ENCODE measurements around the gene RSRC1.
A peak's percentile ranks its signal among the peaks of the same experiment; 100 is the strongest.
"Not testable (repeated sequence)": the region's sequence is repeated elsewhere in the genome, so short reads cannot be mapped to it uniquely, and the experiment has no call there.

Gene RSRC1

GRCh38 chr3:158408518-158408897, 298.6 kb downstream of the RSRC1 start:
- DNase-seq, result not testable (repeated sequence)

- no peak for DNase-seq
Measured at GRCh38 chr3:158418035-158418434, 308.1 kb downstream of the RSRC1 start.

GRCh38 chr3:158419820-158420653, 310.1 kb downstream of the RSRC1 start:
- no peak for DNase-seq

GRCh38 chr3:158420654-158421396, 310.9 kb downstream of the RSRC1 start:
- no peak for DNase-seq

- DNase-seq, result peak; percentile 40
Measured at GRCh38 chr3:158430448-158430847, 320.6 kb downstream of the RSRC1 start.

- DNase-seq, result no peak
Measured at GRCh38 chr3:158430968-158431367, 321.1 kb downstream of the RSRC1 start.

- DNase-seq, result no peak
Measured at GRCh38 chr3:158431829-158432228, 321.9 kb downstream of the RSRC1 start.

GRCh38 chr3:158434412-158435038, 324.6 kb downstream of the RSRC1 start:
- peak; percentile 26 for DNase-seq

- DNase-seq, result no peak
Measured at GRCh38 chr3:158443632-158444031, 333.7 kb downstream of the RSRC1 start.

GRCh38 chr3:158447408-158447807, 337.5 kb downstream of the RSRC1 start:
- DNase-seq, result no peak

GRCh38 chr3:158451405-158452055, 341.6 kb downstream of the RSRC1 start:
- no peak for DNase-seq

GRCh38 chr3:158452334-158452733, 342.4 kb downstream of the RSRC1 start:
- no peak for DNase-seq

- no peak for DNase-seq
Measured at GRCh38 chr3:158453004-158453403, 343.1 kb downstream of the RSRC1 start.

- DNase-seq, result no peak
Measured at GRCh38 chr3:158453865-158454264, 344.0 kb downstream of the RSRC1 start.

- DNase-seq, result no peak
Measured at GRCh38 chr3:158455406-158455805, 345.5 kb downstream of the RSRC1 start.

GRCh38 chr3:158456114-158456513, 346.2 kb downstream of the RSRC1 start:
- no peak for DNase-seq

- DNase-seq, result no peak
Measured at GRCh38 chr3:158458464-158458863, 348.6 kb downstream of the RSRC1 start.

- no peak for DNase-seq
Measured at GRCh38 chr3:158460926-158461325, 351.0 kb downstream of the RSRC1 start.

- no peak for DNase-seq
Measured at GRCh38 chr3:158463556-158463955, 353.7 kb downstream of the RSRC1 start.

GRCh38 chr3:158465074-158465473, 355.2 kb downstream of the RSRC1 start:
- DNase-seq, result no peak

GRCh38 chr3:158470944-158471638, 361.2 kb downstream of the RSRC1 start:
- no peak for DNase-seq

- DNase-seq, result no peak
Measured at GRCh38 chr3:158471639-158472294, 361.9 kb downstream of the RSRC1 start.
